Measurements from ENCODE around the gene ARHGAP42. TPM values are rescaled to one million over a fixed set of nuclear protein-coding genes. Genes with fewer than 3 reads are reported as not detected.
A peak's percentile ranks its signal among the peaks of the same experiment; 100 is the strongest.

Gene ARHGAP42
- polyA plus RNA-seq, 1 donor (not counting 4 experiments of a cell fraction or from before 2014, with no cell fraction given): 5.5 TPM

DNA sequence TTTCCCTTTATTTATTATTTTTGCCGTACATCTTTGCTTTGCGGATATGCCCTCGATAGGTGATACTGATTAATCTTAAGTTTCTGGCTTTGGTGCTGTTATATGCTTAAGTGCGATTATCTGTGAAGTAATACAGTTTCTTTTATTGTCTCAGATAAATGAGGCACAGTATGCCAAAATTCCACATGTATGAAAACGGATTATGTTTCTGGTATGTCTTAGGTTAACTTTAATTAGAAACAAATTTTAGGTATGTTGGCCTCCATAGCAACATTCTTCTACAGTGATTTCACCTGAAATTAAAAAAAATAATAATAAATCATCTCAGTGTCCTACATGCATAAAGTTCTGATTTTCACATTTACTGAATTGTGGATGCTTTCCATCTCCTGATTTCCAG lies 119.2 kb downstream of the ARHGAP42 start:
- Histone ChIP-seq H3K79me2 (ENCODE audit: control insufficient read depth, insufficient read depth, low read length) (no peaks in the 10 kb centered on the region), H3K4me3 (ENCODE audit: control insufficient read depth in 2 of 3, extremely low read depth in 1 of 3, insufficient read depth in 2 of 3, low read depth in 1 of 3, low read length in 3 of 3) (no peak overlapping the region), H3K4me1 (ENCODE audit: control insufficient read depth, extremely low read depth, insufficient read depth, low read length) (peaks cover 25% of the 10 kb centered on the region), H3K4me2 (ENCODE audit: control insufficient read depth, extremely low read depth, insufficient read depth, low read depth, low read length) (no peak overlapping the region), H2AFZ (ENCODE audit: control insufficient read depth, low read length) (no peak overlapping the region), H3K36me3 (ENCODE audit: control insufficient read depth in 2 of 2, extremely low read depth in 1 of 2, insufficient read depth in 2 of 2, low read length in 2 of 2) (no peaks in the 10 kb centered on the region), H3K9ac (ENCODE audit: control insufficient read depth, extremely low read depth, insufficient read depth, low read length) (no peak overlapping the region), H3K9me3 (ENCODE audit: control insufficient read depth, low read depth, low read length) (no peaks in the 10 kb centered on the region), H3K9me1 (ENCODE audit: control insufficient read depth, extremely low read depth, insufficient read depth, low read length) (no peaks in the 10 kb centered on the region), H3K27me3 (ENCODE audit: control insufficient read depth, extremely low read depth, insufficient read depth, low read length) (no peaks in the 10 kb centered on the region), H3K27ac (ENCODE audit: control insufficient read depth, insufficient read depth, low read length) (no peak overlapping the region), H4K20me1 (ENCODE audit: control insufficient read depth, extremely low read depth, insufficient read depth, low read length) (no peaks in the 10 kb centered on the region)
- FAIRE-seq: no peak
- no peak for DNase-seq (ENCODE audit: low read depth, low spot score)
- dilution Hi-C loops (cut with MboI; ENCODE audit: extremely low pct_ligation_motif_present, low sequenced_read_pairs): no loop called here
- TF ChIP-seq EZH2 (IDR thresholded peaks at IDR 0.05; ENCODE audit: low read length): no peak
- TF ChIP-seq, protein P1, sequence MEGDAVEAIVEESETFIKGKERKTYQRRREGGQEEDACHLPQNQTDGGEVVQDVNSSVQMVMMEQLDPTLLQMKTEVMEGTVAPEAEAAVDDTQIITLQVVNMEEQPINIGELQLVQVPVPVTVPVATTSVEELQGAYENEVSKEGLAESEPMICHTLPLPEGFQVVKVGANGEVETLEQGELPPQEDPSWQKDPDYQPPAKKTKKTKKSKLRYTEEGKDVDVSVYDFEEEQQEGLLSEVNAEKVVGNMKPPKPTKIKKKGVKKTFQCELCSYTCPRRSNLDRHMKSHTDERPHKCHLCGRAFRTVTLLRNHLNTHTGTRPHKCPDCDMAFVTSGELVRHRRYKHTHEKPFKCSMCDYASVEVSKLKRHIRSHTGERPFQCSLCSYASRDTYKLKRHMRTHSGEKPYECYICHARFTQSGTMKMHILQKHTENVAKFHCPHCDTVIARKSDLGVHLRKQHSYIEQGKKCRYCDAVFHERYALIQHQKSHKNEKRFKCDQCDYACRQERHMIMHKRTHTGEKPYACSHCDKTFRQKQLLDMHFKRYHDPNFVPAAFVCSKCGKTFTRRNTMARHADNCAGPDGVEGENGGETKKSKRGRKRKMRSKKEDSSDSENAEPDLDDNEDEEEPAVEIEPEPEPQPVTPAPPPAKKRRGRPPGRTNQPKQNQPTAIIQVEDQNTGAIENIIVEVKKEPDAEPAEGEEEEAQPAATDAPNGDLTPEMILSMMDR (optimal IDR thresholded peaks at IDR 0.05 in 1 of 3, IDR thresholded peaks at IDR 0.05 in 1 of 3, conservative IDR thresholded peaks at IDR 0.05 in 1 of 3; ENCODE audit: extremely low read depth in 1 of 3, insufficient read depth in 2 of 3, low read length in 3 of 3): no peak

- Histone ChIP-seq H4K20me1 (ENCODE audit: control insufficient read depth, extremely low read depth, insufficient read depth, low read length) (no peaks in the 10 kb centered on the region), H3K4me2 (ENCODE audit: control insufficient read depth, extremely low read depth, insufficient read depth, low read depth, low read length) (peak overlapping the region; percentile 45), H3K4me3 (ENCODE audit: control insufficient read depth in 2 of 3, extremely low read depth in 1 of 3, insufficient read depth in 2 of 3, low read depth in 1 of 3, low read length in 3 of 3) (no peak overlapping the region), H3K9me1 (ENCODE audit: control insufficient read depth, extremely low read depth, insufficient read depth, low read length) (no peaks in the 10 kb centered on the region), H3K27ac (ENCODE audit: control insufficient read depth, insufficient read depth, low read length) (peak overlapping the region; percentile 56), H3K4me1 (ENCODE audit: control insufficient read depth, extremely low read depth, insufficient read depth, low read length) (peaks cover 25% of the 10 kb centered on the region), H3K9ac (ENCODE audit: control insufficient read depth, extremely low read depth, insufficient read depth, low read length) (no peak overlapping the region), H2AFZ (ENCODE audit: control insufficient read depth, low read length) (no peak overlapping the region), H3K27me3 (ENCODE audit: control insufficient read depth, extremely low read depth, insufficient read depth, low read length) (no peaks in the 10 kb centered on the region), H3K9me3 (ENCODE audit: control insufficient read depth, low read depth, low read length) (no peaks in the 10 kb centered on the region), H3K36me3 (ENCODE audit: control insufficient read depth in 2 of 2, extremely low read depth in 1 of 2, insufficient read depth in 2 of 2, low read length in 2 of 2) (no peaks in the 10 kb centered on the region), H3K79me2 (ENCODE audit: control insufficient read depth, insufficient read depth, low read length) (no peaks in the 10 kb centered on the region)
- DNase-seq (ENCODE audit: low read depth, low spot score): no peak
- TF ChIP-seq, protein P1 (optimal IDR thresholded peaks at IDR 0.05 in 1 of 3, IDR thresholded peaks at IDR 0.05 in 1 of 3, conservative IDR thresholded peaks at IDR 0.05 in 1 of 3; ENCODE audit: extremely low read depth in 1 of 3, insufficient read depth in 2 of 3, low read length in 3 of 3): no peak
- no peak for TF ChIP-seq EZH2 (IDR thresholded peaks at IDR 0.05; ENCODE audit: low read length)
- FAIRE-seq: peak; percentile 83
- dilution Hi-C loops (cut with MboI; ENCODE audit: extremely low pct_ligation_motif_present, low sequenced_read_pairs): no loop called here
Measured at GRCh38 chr11:100808904-100809491, 121.9 kb downstream of the ARHGAP42 start.
